Measurements from ENCODE around the gene PTCD1. TPM values are rescaled to one million over a fixed set of nuclear protein-coding genes. Genes with fewer than 3 reads are reported as not detected.

PTCD1 gene
- total RNA-seq, 6 donors from 2014 or later: 6.3 to 13.4 (median 7.6) TPM

GRCh38 chr7:99374111-99375064 lies 64.2 kb downstream of the PTCD1 start, which contains the start of gene ARPC1B:
Gene ARPC1B (plus strand): TSS chr7:99374730. CDS start chr7:99385715, 10,985 bp downstream.
- Histone ChIP-seq H3K36me3 (peaks cover 0 to 19% (median 16%) of the 10 kb centered on the region in 4 donors), H3K27ac (peak within 1 kb of the TSS; percentile 93 to 98 (median 96)), H3K4me1 (peaks cover 36 to 66% (median 44%) of the 10 kb centered on the region in 4 donors), H3K9me3 (no peaks in the 10 kb centered on the region), H3K27me3 (no peaks in the 10 kb centered on the region), H3K4me3 (peak within 1 kb of the TSS; percentile 76 to 99 (median 88))
- TF ChIP-seq CTCF (IDR thresholded peaks at IDR 0.05): no peak
- TF ChIP-seq POLR2A (IDR thresholded peaks at IDR 0.05): peak in 2 of 4 donors; percentile 79 to 87
- TF ChIP-seq EP300 (IDR thresholded peaks at IDR 0.05): no peak
- peak; percentile 92 to 97 for TF ChIP-seq POLR2AphosphoS5 (IDR thresholded peaks at IDR 0.05)
- 2% methylated on average over 15 of the region's 95 CpGs for WGBS, 2 donors
- peak; percentile 95 to 97 for DNase-seq
- peak; percentile 81 to 92 for ATAC-seq (ENCODE audit: low FRiP score in 2 of 2)

- Histone ChIP-seq H3K4me1 (peaks cover 26 to 63% (median 36%) of the 10 kb centered on the region in 4 donors), H3K4me3 (peak overlapping the region; percentile 76 to 99 (median 88)), H3K9me3 (no peaks in the 10 kb centered on the region), H3K27me3 (no peaks in the 10 kb centered on the region), H3K27ac (peak overlapping the region; percentile 93 to 98 (median 96)), H3K36me3 (peaks cover 0 to 23% (median 15%) of the 10 kb centered on the region in 4 donors)
- WGBS, 2 donors: 85% methylated on average over 41 of the region's 41 CpGs
- ATAC-seq (ENCODE audit: low FRiP score in 2 of 2) (no peak), DNase-seq (no peak)
- no peak for TF ChIP-seq EP300 (IDR thresholded peaks at IDR 0.05)
- no peak for TF ChIP-seq POLR2A (IDR thresholded peaks at IDR 0.05)
- TF ChIP-seq POLR2AphosphoS5 (IDR thresholded peaks at IDR 0.05): no peak
- no peak for TF ChIP-seq CTCF (IDR thresholded peaks at IDR 0.05)
Observed at GRCh38 chr7:99373091-99374066, 65.2 kb downstream of the PTCD1 start.

- TF ChIP-seq CTCF (IDR thresholded peaks at IDR 0.05) (no peak), POLR2AphosphoS5 (IDR thresholded peaks at IDR 0.05) (peak; percentile 26 to 48), EP300 (IDR thresholded peaks at IDR 0.05) (peak in 2 of 4 donors; percentile 38 to 68)
- ATAC-seq (ENCODE audit: low FRiP score in 2 of 2) (peak in 1 of 2 donors; percentile 72), DNase-seq (peak in 1 of 2 donors; percentile 85)
- peaks cover 20 to 54% (median 34%) of the 10 kb centered on the region in 4 donors for H3K4me1 ChIP-seq
- peak overlapping the region in 1 of 4 donors; percentile 4 for H3K4me3 ChIP-seq
- H3K36me3 ChIP-seq: peaks cover 0 to 15% (median 6%) of the 10 kb centered on the region in 4 donors
- H3K9me3 ChIP-seq: no peaks in the 10 kb centered on the region
- peak overlapping the region; percentile 81 to 98 (median 96) for H3K27ac ChIP-seq
- WGBS, 2 donors: 46 to 57% methylated on average over 21 of the region's 21 CpGs
- H3K27me3 ChIP-seq: no peaks in the 10 kb centered on the region
Observed at GRCh38 chr7:99372275-99373090, 66.1 kb downstream of the PTCD1 start.

GRCh38 chr7:99371376-99371920 lies 67.2 kb downstream of the PTCD1 start:
- peaks cover 5 to 18% (median 9%) of the 10 kb centered on the region in 4 donors for H3K36me3 ChIP-seq
- H3K27ac ChIP-seq: peak overlapping the region; percentile 81 to 98 (median 96)
- no peaks in the 10 kb centered on the region for H3K9me3 ChIP-seq
- H3K4me1 ChIP-seq: peaks cover 16 to 45% (median 32%) of the 10 kb centered on the region in 4 donors
- DNase-seq (no peak), ATAC-seq (ENCODE audit: low FRiP score in 2 of 2) (no peak)
- no peak for TF ChIP-seq POLR2A (IDR thresholded peaks at IDR 0.05)
- TF ChIP-seq CTCF (IDR thresholded peaks at IDR 0.05): no peak
- no peak for TF ChIP-seq EP300 (IDR thresholded peaks at IDR 0.05)
- no peak for TF ChIP-seq POLR2AphosphoS5 (IDR thresholded peaks at IDR 0.05)
- H3K27me3 ChIP-seq: no peaks in the 10 kb centered on the region
- 91 to 92% methylated on average over 11 of the region's 11 CpGs for WGBS, 2 donors
- H3K4me3 ChIP-seq: no peak overlapping the region

All from upper lobe of left lung (tissue), 6 donors.